HL-60 (cell line): ENCODE results near the gene IRAK1.

Experiments used
- GABPA ChIP-seq: IDR thresholded peaks from 2 replicates; pipeline ENCODE4 v1.6.1; 2012; ENCODE audit warnings: low read depth
- POLR2AphosphoS5 ChIP-seq: IDR thresholded peaks from 2 replicates; pipeline ENCODE4 v1.6.1; 2012; ENCODE audit warnings: low read depth
- SPI1 ChIP-seq: IDR thresholded peaks from 2 replicates; pipeline ENCODE4 v1.6.1; 2012; ENCODE audit warnings: low read depth, mild to moderate bottlenecking, borderline replicate concordance
- TF ChIP-seq, protein P1 (sequence below): IDR thresholded peaks from one replicate; pipeline ENCODE4 v1.5.1; 2011; ENCODE audit warnings: low read length, control low read depth, inconsistent platforms; ENCODE audit not compliant: insufficient read depth

DNA sequence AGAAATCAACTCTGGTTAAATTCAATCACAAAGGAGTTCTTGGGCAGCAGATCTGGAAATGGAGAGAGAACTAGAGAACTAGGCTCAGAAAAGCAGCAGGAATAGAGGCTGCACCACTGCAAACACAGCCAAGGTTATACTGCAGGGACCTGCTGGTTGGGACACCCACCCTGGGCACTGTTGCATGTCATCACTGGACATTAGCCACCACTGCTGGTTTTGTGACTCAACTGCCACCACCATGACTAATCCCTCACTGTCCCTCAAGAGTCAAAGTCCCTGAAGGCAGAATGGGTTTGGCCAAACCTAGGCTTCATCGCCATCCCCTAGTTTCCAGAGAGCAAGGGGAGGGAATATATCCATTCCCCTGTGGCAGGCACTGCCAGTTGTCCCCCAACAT lies 38.1 kb upstream of the IRAK1 start:
- no peak for TF ChIP-seq POLR2AphosphoS5
- TF ChIP-seq, protein P1, sequence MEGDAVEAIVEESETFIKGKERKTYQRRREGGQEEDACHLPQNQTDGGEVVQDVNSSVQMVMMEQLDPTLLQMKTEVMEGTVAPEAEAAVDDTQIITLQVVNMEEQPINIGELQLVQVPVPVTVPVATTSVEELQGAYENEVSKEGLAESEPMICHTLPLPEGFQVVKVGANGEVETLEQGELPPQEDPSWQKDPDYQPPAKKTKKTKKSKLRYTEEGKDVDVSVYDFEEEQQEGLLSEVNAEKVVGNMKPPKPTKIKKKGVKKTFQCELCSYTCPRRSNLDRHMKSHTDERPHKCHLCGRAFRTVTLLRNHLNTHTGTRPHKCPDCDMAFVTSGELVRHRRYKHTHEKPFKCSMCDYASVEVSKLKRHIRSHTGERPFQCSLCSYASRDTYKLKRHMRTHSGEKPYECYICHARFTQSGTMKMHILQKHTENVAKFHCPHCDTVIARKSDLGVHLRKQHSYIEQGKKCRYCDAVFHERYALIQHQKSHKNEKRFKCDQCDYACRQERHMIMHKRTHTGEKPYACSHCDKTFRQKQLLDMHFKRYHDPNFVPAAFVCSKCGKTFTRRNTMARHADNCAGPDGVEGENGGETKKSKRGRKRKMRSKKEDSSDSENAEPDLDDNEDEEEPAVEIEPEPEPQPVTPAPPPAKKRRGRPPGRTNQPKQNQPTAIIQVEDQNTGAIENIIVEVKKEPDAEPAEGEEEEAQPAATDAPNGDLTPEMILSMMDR: no peak
- TF ChIP-seq SPI1: no peak
- no peak for TF ChIP-seq GABPA
